ENCODE data around the gene GDI1. TPM values are rescaled to one million over a fixed set of nuclear protein-coding genes. Genes with fewer than 3 reads are reported as not detected.

Gene GDI1
- total and polyA plus RNA-seq, 9 of the 15 experiments (the other 6 are each of a cell fraction or from before 2014, with no cell fraction given) = 0.97 to 82.6 (median 37.5) TPM

DNA sequence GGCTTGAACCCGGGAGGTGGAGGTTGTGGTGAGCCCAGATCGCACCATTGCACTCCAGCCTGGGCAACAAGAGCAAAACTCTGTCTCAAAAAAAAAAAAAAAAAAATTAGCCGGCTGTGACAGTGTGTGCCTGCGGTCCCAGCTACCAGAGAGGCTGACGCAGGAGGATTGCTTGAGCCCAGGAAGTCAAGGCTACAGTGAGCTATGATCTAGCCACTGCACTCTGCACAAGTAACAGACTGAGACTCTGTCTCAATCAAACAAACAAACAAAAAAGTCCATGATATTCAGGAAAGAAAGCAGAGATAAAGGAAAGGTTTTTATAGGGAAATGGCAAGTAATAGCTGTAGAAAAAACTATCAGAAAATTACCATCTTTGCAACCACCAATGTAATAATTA is 44.2 kb downstream of the GDI1 start:
- WGBS (ENCODE audit: insufficient coverage, low coverage, missing lambda C conversion rate) = 90% methylated on average over 3 of the region's 5 CpGs
- intact Hi-C loops (cut with micrococcal nuclease) (loop anchor here (5.0 kb wide), 1 partner anchor 36 kb away; the partner anchor contains the start of gene FAM3A), in situ Hi-C loops (cut with MboI) (no loop called here)
- Histone ChIP-seq H3K4me2 (ENCODE audit: insufficient read depth, low read length) (no peak overlapping the region), H4K20me1 (replicated peaks; ENCODE audit: control insufficient read depth, insufficient read depth, low read length) (no peaks in the 10 kb centered on the region), H3K9me3 (replicated peaks; ENCODE audit: control insufficient read depth, insufficient read depth, low read depth, low read length) (no peaks in the 10 kb centered on the region), H3K27me3 (ENCODE audit: control insufficient read depth in 2 of 2, insufficient read depth in 2 of 2, low read length in 2 of 2) (no peaks in the 10 kb centered on the region), H2AFZ (ENCODE audit: low read depth, low read length) (no peak overlapping the region), H3K27ac (ENCODE audit: extremely low read depth, low read depth, low read length) (no peak overlapping the region), H3K36me3 (ENCODE audit: control insufficient read depth, insufficient read depth, low read length) (peaks cover 30% of the 10 kb centered on the region), H3K9ac (ENCODE audit: insufficient read depth in 1 of 2, low read depth in 2 of 2, low read length in 2 of 2) (no peak overlapping the region), H3K79me2 (ENCODE audit: control insufficient read depth, insufficient read depth, low read length) (peaks cover 43% of the 10 kb centered on the region), H3K4me1 (replicated peaks in 1 of 2; ENCODE audit: control insufficient read depth in 2 of 2, insufficient read depth in 2 of 2, low read length in 2 of 2) (peaks cover 48 to 69% of the 10 kb centered on the region in 2 experiments), H3K4me3 (no peak overlapping the region), H3K9me1 (ENCODE audit: control insufficient read depth, insufficient read depth, low read length) (no peaks in the 10 kb centered on the region)
- ATAC-seq (no peak), FAIRE-seq (no peak), DNase-seq (ENCODE audit: extremely low read depth in 1 of 4, low spot score in 3 of 4) (no peak)
- ChIA-PET POLR2A (interaction anchor here (1.7 kb wide), 1 partner anchor 9 kb away, joined by 5 read pairs; the partner anchor contains the start of gene SLC10A3), CTCF (ENCODE audit: low intra/inter-chr PET ratio) (no interaction called here)
- TF ChIP-seq PTTG1 (tag; IDR thresholded peaks at IDR 0.05; ENCODE audit: low read depth) (no peak), GATAD2A (IDR thresholded peaks at IDR 0.05) (no peak), SIN3A (IDR thresholded peaks at IDR 0.05; ENCODE audit: borderline replicate concordance in 2 of 2, control insufficient read depth in 1 of 2, low read depth in 2 of 2, low read length in 2 of 2) (no peak), TRIM28 (IDR thresholded peaks at IDR 0.05) (no peak), ZHX1 (conservative IDR thresholded peaks at IDR 0.05; ENCODE audit: low read length) (no peak), TEAD1 (CRISPR knock-in tag; IDR thresholded peaks at IDR 0.05) (no peak), ZC3H4 (CRISPR knock-in tag; IDR thresholded peaks at IDR 0.05; ENCODE audit: borderline replicate concordance) (no peak), SP2 (IDR thresholded peaks at IDR 0.05; ENCODE audit: extremely low read depth, low read depth, low read length, poor library complexity, severe bottlenecking) (no peak)
- TF ChIP-seq, protein P1, sequence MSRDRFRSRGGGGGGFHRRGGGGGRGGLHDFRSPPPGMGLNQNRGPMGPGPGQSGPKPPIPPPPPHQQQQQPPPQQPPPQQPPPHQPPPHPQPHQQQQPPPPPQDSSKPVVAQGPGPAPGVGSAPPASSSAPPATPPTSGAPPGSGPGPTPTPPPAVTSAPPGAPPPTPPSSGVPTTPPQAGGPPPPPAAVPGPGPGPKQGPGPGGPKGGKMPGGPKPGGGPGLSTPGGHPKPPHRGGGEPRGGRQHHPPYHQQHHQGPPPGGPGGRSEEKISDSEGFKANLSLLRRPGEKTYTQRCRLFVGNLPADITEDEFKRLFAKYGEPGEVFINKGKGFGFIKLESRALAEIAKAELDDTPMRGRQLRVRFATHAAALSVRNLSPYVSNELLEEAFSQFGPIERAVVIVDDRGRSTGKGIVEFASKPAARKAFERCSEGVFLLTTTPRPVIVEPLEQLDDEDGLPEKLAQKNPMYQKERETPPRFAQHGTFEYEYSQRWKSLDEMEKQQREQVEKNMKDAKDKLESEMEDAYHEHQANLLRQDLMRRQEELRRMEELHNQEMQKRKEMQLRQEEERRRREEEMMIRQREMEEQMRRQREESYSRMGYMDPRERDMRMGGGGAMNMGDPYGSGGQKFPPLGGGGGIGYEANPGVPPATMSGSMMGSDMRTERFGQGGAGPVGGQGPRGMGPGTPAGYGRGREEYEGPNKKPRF (IDR thresholded peaks at IDR 0.05; ENCODE audit: low read depth, low read length) = no peak
- no TSS peak for BruUV-seq (replicated peaks)
